BJ (cell line): ENCODE measurements around the gene ZNF681. TPM values are rescaled to one million over a fixed set of nuclear protein-coding genes. Genes with fewer than 3 reads are reported as not detected.

Source experiments
- CTCF ChIA-PET: fragments of 350-600 bp; formaldehyde crosslinking; extraction: SDS; loops from one replicate; lab custom pipeline; 2021; ENCODE audit warnings: antibody characterized with exemption, inconsistent platforms; lab: Yijun Ruan, JAX
- POLR2A ChIA-PET: fragments of 300-600 bp; sonication (Branson Sonifier 250); formaldehyde crosslinking; extraction: SDS; loops from one replicate; lab custom pipeline; 2021; ENCODE audit warnings: antibody characterized with exemption; lab: Charles Lee
- DNase-seq: peaks from one replicate; pipeline ENCODE4 v3.0.0-alpha.2; 2011; ENCODE audit warnings: low read depth
- H3K27me3 ChIP-seq: 2 replicates; pipeline ENCODE4 v1.6.0; 2011; ENCODE audit warnings: low read length; ENCODE audit not compliant: control insufficient read depth, insufficient read depth
- H3K36me3 ChIP-seq: 2 replicates; pipeline ENCODE4 v1.5.1; 2011; ENCODE audit warnings: low read length; ENCODE audit not compliant: control insufficient read depth, insufficient read depth
- H3K4me3 ChIP-seq: 2 replicates; pipeline ENCODE4 v1.5.1; 2011; ENCODE audit warnings: low read depth, mild to moderate bottlenecking, control low read depth, low read length
- CTCF ChIP-seq: IDR thresholded peaks from 2 replicates; pipeline ENCODE4 v1.5.1; 2011; ENCODE audit warnings: low read depth, mild to moderate bottlenecking, control low read depth, inconsistent platforms, low read length, moderate library complexity; ENCODE audit not compliant: insufficient read depth
- polyA minus RNA-seq: library from RNA; depleted of rRNA, polyadenylated mRNA; stranded (reverse); fragments of >200 nt; gene quantifications from 2 replicates; pipeline ENCODE4 v1.2.3, GENCODE V29; 2011; rRNA and poly(A)+ RNA removed
- polyA plus RNA-seq: library from polyadenylated mRNA; depleted of rRNA; stranded (reverse); fragments of >200 nt; gene quantifications from 2 replicates; pipeline ENCODE4 v1.2.3, GENCODE V29; 2011; rRNA removed

ZNF681 gene
- polyA plus RNA-seq (0.04 and 0.10 TPM in 2 replicates), polyA minus RNA-seq (0.05 and 0.24 TPM in 2 replicates)

- TF ChIP-seq CTCF, result 0 out of 2 replicates have a peak, but pooled peaks have one; percentile 2
- POLR2A ChIA-PET, result no interaction called here
- CTCF ChIA-PET, result no interaction called here
- H3K4me3 ChIP-seq, result peak within 1 kb of the TSS; percentile 62
- DNase-seq, result peak; percentile 38
- H3K36me3 ChIP-seq, result no peaks in the 10 kb centered on the region
- no peaks in the 10 kb centered on the region for H3K27me3 ChIP-seq
These were observed at the start of gene ZNF681 for GRCh38 chr19:23758187-23759074. Gene ZNF681 (minus strand): TSS chr19:23758891. CDS start chr19:23758749, 142 bp downstream.

- Histone ChIP-seq H3K27me3 (no peaks in the 10 kb centered on the region), H3K36me3 (no peaks in the 10 kb centered on the region), H3K4me3 (no peak overlapping the region)
- no peak for DNase-seq
- CTCF ChIA-PET, result no interaction called here
- no peak for TF ChIP-seq CTCF
- POLR2A ChIA-PET, result no interaction called here
These were observed 46.0 kb upstream of the ZNF681 start for GRCh38 chr19:23804676-23805075.

- DNase-seq, result no peak
- no peaks in the 10 kb centered on the region for H3K27me3 ChIP-seq
- CTCF ChIA-PET, result interaction anchor here (0.7 kb wide), 1 partner anchor 289 kb away, joined by 4 read pairs; no protein-coding TSS in a partner anchor
- POLR2A ChIA-PET, result no interaction called here
- no peaks in the 10 kb centered on the region for H3K36me3 ChIP-seq
- TF ChIP-seq CTCF, result no peak
- H3K4me3 ChIP-seq, result no peak overlapping the region
These were observed 43.6 kb upstream of the ZNF681 start for GRCh38 chr19:23802290-23802689.

GRCh38 chr19:23801803-23802202 lies 43.1 kb upstream of the ZNF681 start:
- H3K36me3 ChIP-seq, result no peaks in the 10 kb centered on the region
- POLR2A ChIA-PET, result no interaction called here
- CTCF ChIA-PET, result no interaction called here
- no peak overlapping the region for H3K4me3 ChIP-seq
- no peak for DNase-seq
- TF ChIP-seq CTCF, result no peak
- no peaks in the 10 kb centered on the region for H3K27me3 ChIP-seq

- CTCF ChIA-PET, result no interaction called here
- Histone ChIP-seq H3K27me3 (no peaks in the 10 kb centered on the region), H3K4me3 (no peak overlapping the region), H3K36me3 (no peaks in the 10 kb centered on the region)
- POLR2A ChIA-PET, result no interaction called here
- no peak for TF ChIP-seq CTCF
- no peak for DNase-seq
These were observed 42.2 kb upstream of the ZNF681 start for GRCh38 chr19:23800868-23801267.
